Type B pancreatic cell (in vitro differentiated cells): Measurements from ENCODE around the gene FRAT2. TPM values are rescaled to one million over a fixed set of nuclear protein-coding genes. Genes with fewer than 3 reads are reported as not detected.
A peak's percentile ranks its signal among the peaks of the same experiment; 100 is the strongest.

Experiments
- DNase-seq: peaks from one replicate; pipeline ENCODE4 v3.0.0; 2021; ENCODE audit warnings: mixed read lengths; ENCODE audit not compliant: unreplicated experiment; ENCODE audit errors: extremely low spot score
- H3K27ac Mint-ChIP-seq: 2 replicates; pipeline ENCODE4 v1.8.0; 2021; ENCODE audit warnings: mild to moderate bottlenecking, mixed read lengths
- H3K27me3 Mint-ChIP-seq: 2 replicates; pipeline ENCODE4 v1.8.0; 2021; ENCODE audit warnings: mixed read lengths
- H3K36me3 Mint-ChIP-seq: 2 replicates; pipeline ENCODE4 v1.8.0; 2021; ENCODE audit warnings: mixed read lengths
- H3K4me1 Mint-ChIP-seq: one replicate; pipeline ENCODE4 v1.8.0; 2021; ENCODE audit warnings: mixed read lengths; ENCODE audit not compliant: unreplicated experiment
- H3K4me3 Mint-ChIP-seq: 2 replicates; pipeline ENCODE4 v1.8.0; 2021; ENCODE audit warnings: mild to moderate bottlenecking, mixed read lengths
- H3K9me3 Mint-ChIP-seq: 2 replicates; pipeline ENCODE4 v1.8.0; 2021; ENCODE audit warnings: mixed read lengths
- total RNA-seq: library from RNA; stranded (reverse); gene quantifications from 2 replicates; pipeline ENCODE4 v1.2.1, GENCODE V29; 2021; ENCODE audit warnings: low replicate concordance
- TF ChIP-seq, protein P1 (sequence below): fragments of 200-600 bp; sonication (generic); conservative IDR thresholded peaks from 2 replicates; pipeline ENCODE4 v1.5.0; 2021; ENCODE audit warnings: antibody characterized with exemption, mild to moderate bottlenecking

The FRAT2 gene
- total RNA-seq, 1 donor from 2014 or later: 23.1 TPM

GRCh38 chr10:97335188-97335619 lies 675 bp upstream of the FRAT2 start:
- peaks cover 11% of the 10 kb centered on the region for H3K36me3 Mint-ChIP-seq
- TF ChIP-seq, protein P1, sequence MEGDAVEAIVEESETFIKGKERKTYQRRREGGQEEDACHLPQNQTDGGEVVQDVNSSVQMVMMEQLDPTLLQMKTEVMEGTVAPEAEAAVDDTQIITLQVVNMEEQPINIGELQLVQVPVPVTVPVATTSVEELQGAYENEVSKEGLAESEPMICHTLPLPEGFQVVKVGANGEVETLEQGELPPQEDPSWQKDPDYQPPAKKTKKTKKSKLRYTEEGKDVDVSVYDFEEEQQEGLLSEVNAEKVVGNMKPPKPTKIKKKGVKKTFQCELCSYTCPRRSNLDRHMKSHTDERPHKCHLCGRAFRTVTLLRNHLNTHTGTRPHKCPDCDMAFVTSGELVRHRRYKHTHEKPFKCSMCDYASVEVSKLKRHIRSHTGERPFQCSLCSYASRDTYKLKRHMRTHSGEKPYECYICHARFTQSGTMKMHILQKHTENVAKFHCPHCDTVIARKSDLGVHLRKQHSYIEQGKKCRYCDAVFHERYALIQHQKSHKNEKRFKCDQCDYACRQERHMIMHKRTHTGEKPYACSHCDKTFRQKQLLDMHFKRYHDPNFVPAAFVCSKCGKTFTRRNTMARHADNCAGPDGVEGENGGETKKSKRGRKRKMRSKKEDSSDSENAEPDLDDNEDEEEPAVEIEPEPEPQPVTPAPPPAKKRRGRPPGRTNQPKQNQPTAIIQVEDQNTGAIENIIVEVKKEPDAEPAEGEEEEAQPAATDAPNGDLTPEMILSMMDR: no peak
- H3K9me3 Mint-ChIP-seq: no peaks in the 10 kb centered on the region
- H3K4me1 Mint-ChIP-seq: peaks cover 38% of the 10 kb centered on the region
- peaks cover 41% of the 10 kb centered on the region for H3K27me3 Mint-ChIP-seq
- no peak for DNase-seq
- H3K4me3 Mint-ChIP-seq: peak overlapping the region; percentile 74
- H3K27ac Mint-ChIP-seq: peak overlapping the region; percentile 98

DNA sequence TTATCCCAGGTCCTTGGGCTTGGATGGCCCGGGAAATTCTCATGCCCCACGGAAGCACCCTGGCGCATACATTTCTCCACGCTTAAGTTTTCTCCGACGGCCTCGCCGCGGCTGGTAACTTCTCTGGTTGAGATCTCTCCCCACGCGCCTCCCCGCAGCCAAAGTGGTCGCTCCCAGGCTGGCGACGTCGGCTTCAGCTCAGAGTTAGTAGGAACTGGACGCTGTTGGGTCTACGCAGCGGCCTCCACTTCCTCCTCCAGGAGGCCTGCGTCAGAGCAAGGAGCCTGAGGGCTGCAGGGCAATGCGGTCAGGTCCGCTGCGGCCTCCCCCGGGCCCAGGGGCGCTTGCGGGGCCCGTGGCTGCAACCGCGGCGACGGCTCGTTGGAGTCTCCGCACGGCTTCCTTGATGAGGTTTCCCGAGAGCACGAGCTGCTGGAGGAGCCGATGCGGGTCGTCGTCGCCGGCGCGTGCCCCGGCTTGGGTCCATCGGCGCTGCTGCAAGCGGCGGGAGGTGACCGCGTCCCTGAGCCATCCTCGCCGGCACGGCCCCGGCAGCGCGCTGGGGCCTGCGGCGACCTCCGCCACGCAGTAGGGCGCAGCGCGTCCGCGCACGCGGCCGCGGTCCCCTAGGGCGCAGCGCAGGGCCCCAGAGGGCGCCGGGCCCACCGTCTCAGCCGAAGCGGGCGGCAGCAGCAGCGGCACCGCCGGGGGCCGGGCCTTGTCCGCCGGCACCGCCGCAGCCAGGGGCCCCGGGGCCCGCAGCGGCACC lies 744 bp downstream of the FRAT2 start:
- Mint-ChIP-seq H3K4me1 (peaks cover 49% of the 10 kb centered on the region), H3K9me3 (no peaks in the 10 kb centered on the region), H3K27ac (peak overlapping the region; percentile 98), H3K27me3 (peaks cover 35% of the 10 kb centered on the region), H3K36me3 (peaks cover 21% of the 10 kb centered on the region), H3K4me3 (peak overlapping the region; percentile 94)
- TF ChIP-seq, protein P1: peak; percentile 0
- DNase-seq: no peak

- Mint-ChIP-seq H3K4me1 (peaks cover 52% of the 10 kb centered on the region), H3K27me3 (peaks cover 30% of the 10 kb centered on the region), H3K27ac (peak overlapping the region; percentile 98), H3K4me3 (peak overlapping the region; percentile 94), H3K36me3 (peaks cover 21% of the 10 kb centered on the region), H3K9me3 (no peaks in the 10 kb centered on the region)
- DNase-seq: no peak
- TF ChIP-seq, protein P1: peak; percentile 43
Observed at GRCh38 chr10:97333351-97333600, 1.3 kb downstream of the FRAT2 start.

DNA sequence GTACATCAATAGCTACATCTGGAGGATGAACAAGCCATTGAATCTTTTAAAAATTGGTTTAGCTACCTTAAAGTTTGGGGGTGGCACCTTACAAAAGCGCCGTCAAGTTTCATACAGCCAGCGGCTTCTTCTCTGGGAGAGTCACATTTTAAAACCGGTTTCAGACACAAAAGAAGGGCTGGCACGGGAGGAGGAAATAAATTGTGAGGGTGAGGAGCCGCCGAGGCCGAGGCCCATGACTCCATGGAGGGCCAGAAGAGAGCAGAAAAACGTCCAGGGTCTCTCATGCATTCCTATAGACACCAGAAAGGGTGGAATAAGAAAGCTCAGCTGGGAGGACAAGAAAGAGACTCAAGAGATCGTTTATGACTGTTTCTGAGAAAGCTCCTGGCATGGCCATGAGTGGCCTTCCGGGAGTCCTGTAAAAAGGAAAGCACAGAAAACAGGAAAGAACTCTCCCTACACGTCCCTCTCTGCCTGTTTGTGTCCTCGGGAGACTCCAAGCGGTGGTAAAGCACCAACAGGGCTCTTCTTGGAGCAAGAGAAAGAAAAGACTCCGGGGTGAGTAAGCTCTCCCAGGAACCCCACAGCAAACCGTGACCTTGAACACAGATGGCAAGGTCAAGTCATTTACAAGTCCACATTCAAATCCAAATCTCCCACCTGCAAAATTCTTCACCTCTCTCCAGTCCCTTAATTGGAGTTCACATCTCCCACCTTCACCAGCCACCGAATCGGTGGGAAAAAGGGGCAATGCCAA lies 1.8 kb downstream of the FRAT2 start:
- peaks cover 21% of the 10 kb centered on the region for H3K36me3 Mint-ChIP-seq

DNA sequence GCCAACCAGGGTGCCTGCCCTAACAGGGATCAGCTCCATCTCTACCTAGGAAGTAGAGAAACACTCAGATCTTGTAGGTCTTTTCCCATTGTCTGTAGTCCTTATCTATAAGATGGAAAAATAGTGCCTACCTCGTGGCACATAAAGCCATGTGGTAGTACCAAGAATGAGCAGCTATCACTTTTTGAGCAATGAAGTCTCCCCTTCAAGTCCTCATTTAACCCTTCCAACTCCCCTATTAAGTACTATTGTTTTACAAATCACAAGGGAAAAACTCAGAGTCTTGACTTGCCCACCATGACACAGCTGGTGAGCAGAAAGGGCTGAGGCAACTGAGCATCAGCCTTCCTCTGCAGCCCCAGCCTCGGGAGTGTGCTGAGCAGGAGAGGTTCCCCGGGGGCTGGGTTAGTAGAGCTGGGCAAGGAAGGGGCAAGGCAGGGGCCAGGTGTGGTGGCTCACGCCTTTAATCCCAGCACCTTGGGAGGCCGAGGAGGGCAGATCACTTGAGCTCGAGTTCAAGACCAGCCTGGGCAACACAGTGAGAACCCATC lies 3.3 kb downstream of the FRAT2 start:
- H3K9me3 Mint-ChIP-seq: no peaks in the 10 kb centered on the region
- peak overlapping the region; percentile 85 for H3K4me3 Mint-ChIP-seq
- peaks cover 21% of the 10 kb centered on the region for H3K36me3 Mint-ChIP-seq
- TF ChIP-seq, protein P1: no peak
- H3K4me1 Mint-ChIP-seq: peaks cover 42% of the 10 kb centered on the region
- no peak for DNase-seq
- H3K27ac Mint-ChIP-seq: peak overlapping the region; percentile 71
- peaks cover 10% of the 10 kb centered on the region for H3K27me3 Mint-ChIP-seq

More for the DNA sequence above, 1.8 kb downstream of the FRAT2 start:
- peaks cover 52% of the 10 kb centered on the region for H3K4me1 Mint-ChIP-seq
- H3K4me3 Mint-ChIP-seq: peak overlapping the region; percentile 94
- TF ChIP-seq, protein P1: no peak
- peak overlapping the region; percentile 98 for H3K27ac Mint-ChIP-seq
- H3K9me3 Mint-ChIP-seq: no peaks in the 10 kb centered on the region
- DNase-seq: no peak
- H3K27me3 Mint-ChIP-seq: peaks cover 25% of the 10 kb centered on the region
